GM10248 (cell line): ENCODE measurements around the gene ZKSCAN2.

Source experiments
- CTCF ChIA-PET: fragments of 300-600 bp; sonication (Branson Sonifier 250); formaldehyde crosslinking; extraction: SDS; loops from one replicate; lab custom pipeline; 2021; ENCODE audit warnings: antibody characterized with exemption; lab: Yijun Ruan, JAX
- POLR2A ChIA-PET: fragments of 350-650 bp; sonication (Branson Sonifier 250); formaldehyde crosslinking; extraction: SDS; loops from one replicate; lab custom pipeline; 2020; ENCODE audit warnings: antibody characterized with exemption; lab: Yijun Ruan, JAX
- DNase-seq: peaks from one replicate; pipeline ENCODE4 v3.0.0; 2012; ENCODE audit errors: extremely low spot score
- TF ChIP-seq, protein P1 (sequence below): IDR thresholded peaks from 2 replicates; pipeline ENCODE4 v1.5.1; 2012; ENCODE audit warnings: mild to moderate bottlenecking, low read depth; ENCODE audit errors: extremely low read depth, missing control alignments, control extremely low read depth

The ZKSCAN2 gene

GRCh38 chr16:25199457-25199856 is 58.2 kb downstream of the ZKSCAN2 start:
- ChIA-PET CTCF (interaction anchor here (0.6 kb wide), 1 partner anchor 95 kb away, joined by 3 read pairs; no protein-coding TSS in a partner anchor), POLR2A (interaction anchor here (0.6 kb wide), 1 partner anchor 180 kb away, joined by 4 read pairs; no protein-coding TSS in a partner anchor)
- TF ChIP-seq, protein P1, sequence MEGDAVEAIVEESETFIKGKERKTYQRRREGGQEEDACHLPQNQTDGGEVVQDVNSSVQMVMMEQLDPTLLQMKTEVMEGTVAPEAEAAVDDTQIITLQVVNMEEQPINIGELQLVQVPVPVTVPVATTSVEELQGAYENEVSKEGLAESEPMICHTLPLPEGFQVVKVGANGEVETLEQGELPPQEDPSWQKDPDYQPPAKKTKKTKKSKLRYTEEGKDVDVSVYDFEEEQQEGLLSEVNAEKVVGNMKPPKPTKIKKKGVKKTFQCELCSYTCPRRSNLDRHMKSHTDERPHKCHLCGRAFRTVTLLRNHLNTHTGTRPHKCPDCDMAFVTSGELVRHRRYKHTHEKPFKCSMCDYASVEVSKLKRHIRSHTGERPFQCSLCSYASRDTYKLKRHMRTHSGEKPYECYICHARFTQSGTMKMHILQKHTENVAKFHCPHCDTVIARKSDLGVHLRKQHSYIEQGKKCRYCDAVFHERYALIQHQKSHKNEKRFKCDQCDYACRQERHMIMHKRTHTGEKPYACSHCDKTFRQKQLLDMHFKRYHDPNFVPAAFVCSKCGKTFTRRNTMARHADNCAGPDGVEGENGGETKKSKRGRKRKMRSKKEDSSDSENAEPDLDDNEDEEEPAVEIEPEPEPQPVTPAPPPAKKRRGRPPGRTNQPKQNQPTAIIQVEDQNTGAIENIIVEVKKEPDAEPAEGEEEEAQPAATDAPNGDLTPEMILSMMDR: no peak
- DNase-seq: no peak

DNA sequence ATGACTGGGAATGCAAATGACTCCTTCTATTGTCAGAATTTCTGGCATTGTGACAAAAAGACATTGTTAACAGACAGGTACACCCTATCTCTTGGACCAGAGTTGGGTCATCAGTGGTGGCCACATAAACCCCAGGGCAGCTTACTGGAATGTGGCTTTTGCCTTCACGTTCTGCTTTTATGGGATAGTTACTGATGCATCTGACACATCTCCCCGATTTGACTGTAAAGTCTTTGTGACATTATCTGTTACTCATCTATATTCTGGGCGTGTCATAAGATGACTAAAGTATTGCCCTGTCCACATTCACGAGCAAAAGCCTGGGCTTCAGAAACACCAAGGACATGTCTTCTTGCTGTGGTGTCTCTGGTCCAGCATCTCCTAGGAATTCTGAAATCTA is 59.6 kb downstream of the ZKSCAN2 start:
- DNase-seq: no peak
- TF ChIP-seq, protein P1: no peak
- ChIA-PET CTCF (no interaction called here), POLR2A (no interaction called here)

DNA sequence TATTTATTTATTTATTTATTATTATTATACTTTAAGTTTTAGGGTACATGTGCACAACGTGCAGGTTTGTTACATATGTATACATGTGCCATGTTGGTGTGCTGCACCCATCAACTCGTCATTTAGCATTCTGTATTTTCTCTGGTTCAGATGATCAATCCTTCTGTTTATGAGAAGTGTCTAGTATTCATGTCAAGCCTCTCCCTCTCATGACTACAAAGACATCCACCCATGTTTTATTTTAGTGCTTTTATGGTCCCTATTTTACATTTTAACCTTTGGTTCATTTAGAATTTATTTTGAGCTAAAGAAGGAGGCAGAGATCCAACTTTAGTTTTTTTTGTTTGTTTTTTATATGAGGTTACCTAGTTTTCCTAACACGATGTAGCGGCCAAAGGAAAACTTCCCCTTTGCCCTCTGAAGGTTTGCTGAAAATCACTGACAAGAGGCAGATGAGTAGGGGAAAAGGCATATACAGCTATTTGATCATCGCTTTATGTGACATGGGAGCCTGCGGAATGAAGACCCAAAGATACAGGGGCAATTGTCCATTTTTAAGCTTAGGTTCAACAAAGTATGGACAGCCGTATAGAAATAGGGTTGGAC is 63.3 kb downstream of the ZKSCAN2 start:
- ChIA-PET POLR2A (no interaction called here), CTCF (interaction anchor here (1.0 to 1.5 kb wide), 2 partner anchors 10 to 31 kb away, joined by 3 to 5 read pairs; no protein-coding TSS in a partner anchor)
- no peak for DNase-seq
- TF ChIP-seq, protein P1: no peak

DNA sequence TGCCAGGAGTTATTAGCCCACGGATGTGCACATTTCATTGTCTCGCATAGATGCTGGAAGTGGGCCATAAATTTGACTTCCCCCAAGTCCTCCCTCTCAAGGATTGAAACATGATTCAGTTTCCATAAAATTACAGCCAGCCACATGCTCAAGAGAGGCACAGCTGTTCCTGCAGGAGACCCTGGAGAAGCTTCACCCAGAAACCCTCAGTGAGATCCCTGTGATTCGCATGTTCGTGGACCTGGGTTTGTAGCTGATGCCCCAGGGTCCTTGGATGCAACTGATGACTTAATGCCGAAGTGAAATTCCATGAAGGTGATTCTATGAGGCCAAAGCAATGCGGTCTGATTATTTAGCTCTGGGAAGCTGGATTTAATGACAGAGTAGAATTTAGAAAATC is 65.5 kb downstream of the ZKSCAN2 start:
- DNase-seq: no peak
- POLR2A ChIA-PET: no interaction called here
- CTCF ChIA-PET: no interaction called here
- TF ChIP-seq, protein P1: no peak

GRCh38 chr16:25189305-25189704 is 68.3 kb downstream of the ZKSCAN2 start:
- POLR2A ChIA-PET: no interaction called here
- no peak for DNase-seq
- CTCF ChIA-PET: interaction anchor here (1.6 kb wide), 1 partner anchor 36 kb away, joined by 4 read pairs; no protein-coding TSS in a partner anchor
- TF ChIP-seq, protein P1: no peak

DNA sequence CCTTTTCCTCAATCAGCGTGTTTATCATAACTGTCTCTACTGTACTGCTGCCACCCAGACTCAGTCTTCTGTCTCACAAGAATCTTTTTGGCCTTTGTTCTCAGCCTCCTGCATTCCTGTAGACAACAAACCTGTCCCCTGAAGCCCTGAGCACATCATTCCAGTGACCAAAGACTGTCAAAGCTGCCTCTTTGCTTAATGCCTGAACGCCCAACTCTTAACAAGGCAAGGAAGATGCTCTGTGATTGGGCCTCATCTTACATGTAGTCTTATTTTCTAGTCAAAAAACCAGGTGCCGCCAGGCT is 70.2 kb downstream of the ZKSCAN2 start:
- CTCF ChIA-PET: interaction anchor here (1.7 kb wide), 1 partner anchor 38 kb away, joined by 4 read pairs; no protein-coding TSS in a partner anchor
- DNase-seq: no peak
- POLR2A ChIA-PET: no interaction called here
- TF ChIP-seq, protein P1: no peak
